Muscle layer of colon (tissue), 2 donors: ENCODE results near the gene S100A10.

ENCODE experiments used
- H3K27ac ChIP-seq: one replicate; pipeline ENCODE4 v1.7.0; 2013; ENCODE audit warnings: low read depth, mild to moderate bottlenecking, low read length, moderate library complexity
- H3K27me3 ChIP-seq, 2 donors: one replicate each; pipeline ENCODE4 v1.7.0; 2013; ENCODE audit warnings: low read length in 2 of 2, mild to moderate bottlenecking in 2 of 2; ENCODE audit not compliant: insufficient read depth in 2 of 2, control insufficient read depth in 1 of 2
- H3K36me3 ChIP-seq: one replicate; pipeline ENCODE4 v1.7.0; 2013; ENCODE audit warnings: mild to moderate bottlenecking, low read length; ENCODE audit not compliant: insufficient read depth
- H3K4me1 ChIP-seq: one replicate; pipeline ENCODE4 v1.7.0; 2013; ENCODE audit warnings: mild to moderate bottlenecking, low read length; ENCODE audit not compliant: insufficient read depth
- H3K4me3 ChIP-seq, 2 donors: one replicate each; pipeline ENCODE4 v1.7.0; 2013; ENCODE audit warnings: low read length in 2 of 2, low read depth in 1 of 2, mild to moderate bottlenecking in 1 of 2, moderate library complexity in 1 of 2
- H3K9ac ChIP-seq: one replicate; pipeline ENCODE4 v1.7.0; 2013; ENCODE audit warnings: low read length
- H3K9me3 ChIP-seq: one replicate; pipeline ENCODE4 v1.7.0; 2013; ENCODE audit warnings: mild to moderate bottlenecking, low read length
- donor health status: abdominal sarcoma.
- donor health status: Adenocarcinoma of cecum.

Gene S100A10

DNA sequence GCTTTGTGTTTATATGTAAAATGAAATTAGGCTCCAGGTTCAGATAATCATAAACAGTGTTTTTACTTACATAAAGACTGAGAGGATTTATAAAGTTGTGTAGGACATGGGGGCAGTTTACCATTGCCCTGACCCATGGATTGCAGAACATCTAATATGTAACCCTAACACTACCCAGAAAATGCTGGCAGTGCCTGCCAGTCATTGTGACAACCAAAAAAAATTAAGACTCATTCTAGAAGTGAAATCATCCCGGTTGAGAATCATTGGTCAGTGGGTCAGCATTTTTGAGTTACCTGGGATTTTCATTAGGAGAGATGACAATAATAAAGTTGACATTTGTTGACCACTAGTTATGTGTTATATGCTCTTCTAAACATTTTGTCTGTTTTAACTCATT is 53.1 kb downstream of the S100A10 start:
- Histone ChIP-seq H3K4me3 (no peak overlapping the region), H3K36me3 (no peaks in the 10 kb centered on the region), H3K4me1 (peaks cover 38% of the 10 kb centered on the region), H3K27ac (no peak overlapping the region), H3K27me3 (no peaks in the 10 kb centered on the region), H3K9me3 (no peaks in the 10 kb centered on the region), H3K9ac (no peak overlapping the region)

- H3K27me3 ChIP-seq, result no peaks in the 10 kb centered on the region
- no peaks in the 10 kb centered on the region for H3K36me3 ChIP-seq
- no peak overlapping the region for H3K4me3 ChIP-seq
- peaks cover 30% of the 10 kb centered on the region for H3K4me1 ChIP-seq
- no peaks in the 10 kb centered on the region for H3K9me3 ChIP-seq
- H3K9ac ChIP-seq, result no peak overlapping the region
- no peak overlapping the region for H3K27ac ChIP-seq
Measured at GRCh38 chr1:151939779-151940178, 53.9 kb downstream of the S100A10 start.

GRCh38 chr1:151939141-151939540 is 54.5 kb downstream of the S100A10 start:
- Histone ChIP-seq H3K36me3 (no peaks in the 10 kb centered on the region), H3K9me3 (no peaks in the 10 kb centered on the region), H3K27me3 (no peaks in the 10 kb centered on the region), H3K4me1 (peaks cover 24% of the 10 kb centered on the region), H3K27ac (no peak overlapping the region), H3K4me3 (no peak overlapping the region), H3K9ac (no peak overlapping the region)

GRCh38 chr1:151936653-151937052 is 57.0 kb downstream of the S100A10 start:
- Histone ChIP-seq H3K4me1 (peaks cover 15% of the 10 kb centered on the region), H3K4me3 (no peak overlapping the region), H3K27ac (no peak overlapping the region), H3K36me3 (no peaks in the 10 kb centered on the region), H3K9me3 (no peaks in the 10 kb centered on the region), H3K9ac (no peak overlapping the region), H3K27me3 (no peaks in the 10 kb centered on the region)

DNA sequence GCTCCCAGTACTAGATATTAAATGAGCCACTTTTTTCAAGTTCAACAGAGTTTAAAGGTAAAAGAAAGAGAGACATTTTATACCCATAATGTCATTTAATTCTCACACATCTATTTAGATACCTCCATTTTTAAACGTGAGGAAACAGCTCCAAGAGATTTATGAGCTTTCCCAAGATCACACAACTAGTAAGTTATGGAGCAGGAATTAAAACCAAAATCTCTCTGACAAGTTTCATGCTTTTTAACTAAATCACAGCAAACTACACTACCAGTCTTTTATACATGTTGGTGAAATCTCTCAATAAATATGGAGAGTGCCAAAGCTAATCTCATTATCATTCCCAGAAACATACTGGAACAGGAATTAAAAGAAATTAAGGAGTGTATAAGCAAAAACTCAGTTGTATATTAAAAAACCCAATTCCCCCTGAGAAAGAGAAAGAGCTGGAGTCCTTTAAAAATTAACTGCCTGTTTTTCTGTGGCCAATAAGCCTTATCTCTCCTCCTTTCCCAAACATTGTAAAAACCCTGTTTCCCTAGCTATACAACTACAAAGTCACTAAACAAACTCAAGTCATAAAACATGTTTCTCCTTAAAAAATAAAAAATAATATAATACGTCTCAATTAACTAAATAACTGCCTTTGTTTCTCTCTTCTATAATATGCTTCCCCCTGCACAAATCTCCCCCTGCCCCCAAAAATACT is 57.6 kb downstream of the S100A10 start:
- H3K4me3 ChIP-seq, result no peak overlapping the region
- H3K36me3 ChIP-seq, result no peaks in the 10 kb centered on the region
- H3K27ac ChIP-seq, result no peak overlapping the region
- no peaks in the 10 kb centered on the region for H3K27me3 ChIP-seq
- no peaks in the 10 kb centered on the region for H3K9me3 ChIP-seq
- H3K4me1 ChIP-seq, result peaks cover 9% of the 10 kb centered on the region
- H3K9ac ChIP-seq, result no peak overlapping the region

DNA sequence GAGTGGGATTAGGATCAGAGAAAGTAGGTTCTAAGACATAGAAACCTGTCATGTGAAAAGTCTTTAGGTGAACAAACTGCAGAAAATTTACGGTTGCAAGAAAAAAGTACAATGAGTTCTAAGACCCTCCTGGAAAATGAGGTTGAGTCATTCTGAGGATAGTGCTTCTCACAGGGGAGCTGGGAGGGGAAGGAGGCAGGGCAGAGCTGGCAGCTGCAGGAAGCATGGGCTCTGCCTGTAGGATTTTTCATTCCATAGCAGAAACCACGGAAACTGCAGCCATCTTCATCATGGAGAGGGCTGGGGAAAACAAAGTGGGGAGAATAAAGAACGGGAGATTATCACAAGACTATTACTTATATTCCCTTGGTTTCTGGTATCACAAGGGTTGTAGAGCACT is 58.5 kb downstream of the S100A10 start:
- Histone ChIP-seq H3K27me3 (no peaks in the 10 kb centered on the region), H3K9me3 (no peaks in the 10 kb centered on the region), H3K4me3 (no peak overlapping the region), H3K9ac (no peak overlapping the region), H3K27ac (no peak overlapping the region), H3K4me1 (peaks cover under 1% of the 10 kb centered on the region), H3K36me3 (no peaks in the 10 kb centered on the region)

GRCh38 chr1:151934048-151934493 is 59.6 kb downstream of the S100A10 start:
- Histone ChIP-seq H3K9me3 (no peaks in the 10 kb centered on the region), H3K9ac (no peak overlapping the region), H3K4me1 (no peaks in the 10 kb centered on the region), H3K4me3 (no peak overlapping the region), H3K36me3 (no peaks in the 10 kb centered on the region), H3K27me3 (no peaks in the 10 kb centered on the region), H3K27ac (no peak overlapping the region)
